Panc1 (cell line): Measurements from ENCODE around the gene KASH5. TPM values are rescaled to one million over a fixed set of nuclear protein-coding genes. Genes with fewer than 3 reads are reported as not detected.

ENCODE experiments used
- ATAC-seq: fragments of 200-7000 bp; cut with Tn5 transposase; 2 replicates; pipeline ENCODE4 v1.9.1; 2020; ENCODE audit warnings: mild to moderate bottlenecking, moderate library complexity
- BruUV-seq: library from RNA; stranded (reverse); fragments of 400-500 nt; replicated peaks from 2 replicates; lab custom pipeline; 2021; lab: Mats Ljungman, UMichigan
- CTCF ChIA-PET: fragments of 300-600 bp; sonication (Branson Sonifier 250); formaldehyde crosslinking; loops from one replicate; lab custom pipeline; 2022; ENCODE audit warnings: antibody characterized with exemption; lab: Charles Lee
- POLR2A ChIA-PET: fragments of 300-600 bp; sonication (Branson Sonifier 250); formaldehyde crosslinking; loops from one replicate; lab custom pipeline; 2022; ENCODE audit warnings: antibody characterized with exemption; lab: Charles Lee
- DNase-seq: peaks from one replicate; pipeline ENCODE4 v3.0.0-alpha.2; 2010; ENCODE audit warnings: low read depth, low spot score
- H3K27ac ChIP-seq: 2 replicates; pipeline ENCODE4 v1.5.1; 2011; ENCODE audit warnings: mild to moderate bottlenecking, low read length, inconsistent platforms
- H3K27me3 ChIP-seq: fragments of 200-500 bp; sonication (Bioruptor generic); 2 replicates; pipeline ENCODE4 v1.6.0; 2014; ENCODE audit warnings: low read length, inconsistent platforms; ENCODE audit not compliant: control insufficient read depth, insufficient read depth
- H3K36me3 ChIP-seq: fragments of 200-500 bp; sonication (Bioruptor generic); 2 replicates; pipeline ENCODE4 v1.5.1; 2014; ENCODE audit warnings: inconsistent platforms, mild to moderate bottlenecking, low read length, moderate library complexity; ENCODE audit not compliant: control insufficient read depth, insufficient read depth
- H3K4me1 ChIP-seq: 2 replicates; pipeline ENCODE4 v1.5.1; 2011; ENCODE audit warnings: inconsistent platforms, mild to moderate bottlenecking, low read length, moderate library complexity; ENCODE audit not compliant: control insufficient read depth, insufficient read depth
- H3K4me3 ChIP-seq, 2 experiments: 2 replicates each; pipeline ENCODE4 v1.5.1; 2011 to 2012; ENCODE audit warnings: low read depth in 2 of 2, low read length in 2 of 2, mild to moderate bottlenecking in 2 of 2, inconsistent platforms in 1 of 2, moderate library complexity in 1 of 2
- H3K9me3 ChIP-seq: fragments of 200-500 bp; sonication (Bioruptor generic); 2 replicates; pipeline ENCODE4 v1.5.1; 2014; ENCODE audit warnings: low read depth, mild to moderate bottlenecking, inconsistent platforms, low read length, moderate library complexity; ENCODE audit not compliant: control insufficient read depth, insufficient read depth
- CTCF ChIP-seq: fragments of 450-650 bp; IDR thresholded peaks from 2 replicates; pipeline ENCODE4 v1.5.1; 2017; ENCODE audit warnings: mild to moderate bottlenecking
- POLR2AphosphoS5 ChIP-seq: IDR thresholded peaks from 2 replicates; pipeline ENCODE4 v1.6.1; 2012; ENCODE audit warnings: mild to moderate bottlenecking, low read depth, low read length, moderate library complexity
- REST ChIP-seq, 2 experiments: IDR thresholded peaks; 2 replicates each; pipeline ENCODE4 v1.6.1; 2011 to 2012; ENCODE audit warnings: low read depth in 2 of 2, control low read depth in 1 of 2, low read length in 1 of 2, mild to moderate bottlenecking in 1 of 2, moderate library complexity in 1 of 2; ENCODE audit not compliant: insufficient read depth in 1 of 2
- SIN3A ChIP-seq: IDR thresholded peaks from 2 replicates; pipeline ENCODE4 v1.6.1; 2012; ENCODE audit warnings: low read depth, mild to moderate bottlenecking, low read length, moderate library complexity, borderline replicate concordance; ENCODE audit not compliant: insufficient read depth
- TCF7L2 ChIP-seq: IDR thresholded peaks from 2 replicates; pipeline ENCODE4 v1.6.1; 2011; ENCODE audit warnings: mild to moderate bottlenecking, low read depth, low read length, inconsistent platforms
- in situ Hi-C: cut with HindIII; loops from 2 replicates; pipeline ENCODE4 v1.10.0; 2016; ENCODE audit warnings: low sequenced_read_pairs, low pct_unique_long_range_greater_than_20kb
- intact Hi-C: fragments of 100-400 bp; cut with micrococcal nuclease; formaldehyde crosslinking; loops from one replicate; pipeline ENCODE4 v1.10.0; 2022; ENCODE audit not compliant: unreplicated experiment
- total RNA-seq: library from RNA; stranded (reverse); gene quantifications from one replicate; pipeline ENCODE4 v1.2.1, GENCODE V29; 2021; ENCODE audit not compliant: unreplicated experiment

KASH5 gene
- total RNA-seq, 1 experiment from 2014 or later: not detected

GRCh38 chr19:49435670-49436069 lies 47.6 kb downstream of the KASH5 start:
- Histone ChIP-seq H3K36me3 (no peaks in the 10 kb centered on the region), H3K4me1 (no peaks in the 10 kb centered on the region; the same call in 1 of the 2 replicates), H3K27me3 (peaks cover 6% of the 10 kb centered on the region; the same call in 1 of the 2 replicates), H3K27ac (no peak overlapping the region), H3K9me3 (no peaks in the 10 kb centered on the region), H3K4me3 (no peak overlapping the region)
- ATAC-seq (no peak), DNase-seq (no peak)
- POLR2A ChIA-PET: no interaction called here
- no peak for TF ChIP-seq POLR2AphosphoS5
- TF ChIP-seq TCF7L2: no peak
- TF ChIP-seq CTCF: no peak
- no peak for TF ChIP-seq SIN3A
- TF ChIP-seq REST (IDR thresholded peaks at IDR 0.05; ENCODE audit: insufficient read depth in 1 of 2, low read depth in 2 of 2, low read length in 1 of 2): no peak
- in situ Hi-C loops (no loop called here), intact Hi-C loops (no loop called here)
- BruUV-seq: no TSS peak
- CTCF ChIA-PET: no interaction called here

- no peaks in the 10 kb centered on the region; the same call in 1 of the 2 replicates for H3K4me1 ChIP-seq
- BruUV-seq: no TSS peak
- intact Hi-C loops (no loop called here), in situ Hi-C loops (no loop called here)
- H3K36me3 ChIP-seq: no peaks in the 10 kb centered on the region
- H3K27me3 ChIP-seq: peaks cover 9% of the 10 kb centered on the region; the same call in 1 of the 2 replicates
- POLR2A ChIA-PET: no interaction called here
- no peak for TF ChIP-seq TCF7L2
- no peak for TF ChIP-seq CTCF
- no peak for TF ChIP-seq REST (IDR thresholded peaks at IDR 0.05; ENCODE audit: insufficient read depth in 1 of 2, low read depth in 2 of 2, low read length in 1 of 2)
- TF ChIP-seq POLR2AphosphoS5: no peak
- TF ChIP-seq SIN3A: no peak
- ATAC-seq (no peak), DNase-seq (no peak)
- H3K4me3 ChIP-seq: no peak overlapping the region
- no peak overlapping the region for H3K27ac ChIP-seq
- CTCF ChIA-PET: no interaction called here
- H3K9me3 ChIP-seq: no peaks in the 10 kb centered on the region
These were observed 48.5 kb downstream of the KASH5 start for GRCh38 chr19:49436381-49437017.
